ENCODE measurements around the gene FAM9C.

GRCh38 chrX:13001961-13002671 is 42.3 kb downstream of the FAM9C start:
- TF ChIP-seq CTCF (IDR thresholded peaks at IDR 0.05): no peak
- no peak for TF ChIP-seq POLR2A (IDR thresholded peaks at IDR 0.05)
- TF ChIP-seq POLR2AphosphoS5 (IDR thresholded peaks at IDR 0.05): no peak

Data from prostate gland (tissue), 2 donors.